Limb (tissue), 2 donors: Measurements from ENCODE around the gene SGMS1.

Experiments used
- DNase-seq, 2 donors: peaks; one replicate each; pipeline ENCODE4 v3.0.0-alpha.2; 2016; ENCODE audit errors: extremely low spot score in 2 of 2

The SGMS1 gene

DNA sequence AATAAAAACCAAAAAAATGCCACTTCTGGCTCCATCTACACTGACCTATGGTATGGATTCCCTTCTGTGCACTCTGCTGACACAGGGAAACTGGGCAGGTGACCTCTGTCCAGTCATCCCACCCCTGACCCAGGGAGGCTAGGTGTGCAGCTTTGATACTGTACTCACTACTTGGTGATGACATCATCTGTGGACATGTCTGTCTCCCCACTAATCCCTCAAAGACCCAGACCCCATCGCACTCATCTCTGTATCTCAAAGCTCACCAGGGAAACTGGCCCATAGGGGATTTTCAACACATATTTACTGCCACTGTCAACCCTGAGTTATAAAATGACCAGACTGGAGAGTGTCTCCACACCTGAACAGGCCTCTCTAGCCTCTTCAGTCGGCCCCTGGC, 10.6 kb downstream of the SGMS1 start:
- DNase-seq = no peak

GRCh38 chr10:50610368-50610767, 13.4 kb downstream of the SGMS1 start:
- peak; percentile 75 to 81 for DNase-seq

GRCh38 chr10:50607356-50607925, 16.3 kb downstream of the SGMS1 start:
- no peak for DNase-seq

GRCh38 chr10:50605951-50606270, 17.8 kb downstream of the SGMS1 start:
- no peak for DNase-seq

GRCh38 chr10:50605269-50605950, 18.3 kb downstream of the SGMS1 start:
- peak in 1 of 2 donors; percentile 35 for DNase-seq

DNA sequence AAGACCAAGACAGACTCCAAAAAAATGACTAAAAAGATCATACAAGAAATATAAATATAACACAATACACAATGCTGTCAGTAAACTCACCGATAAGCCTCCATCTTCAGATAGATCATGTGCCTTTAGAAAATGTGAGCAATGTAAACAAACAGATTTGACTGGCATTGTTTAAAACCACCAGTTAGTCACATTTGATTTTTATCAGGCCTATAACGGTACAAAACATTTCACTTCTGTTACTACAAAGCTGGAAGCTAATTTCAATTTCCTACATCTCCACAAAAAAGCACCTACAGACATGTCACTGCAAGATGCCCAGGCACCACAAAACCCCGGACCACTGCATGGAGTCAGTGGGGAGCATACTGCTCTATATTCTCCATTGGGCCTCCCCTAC, 18.9 kb downstream of the SGMS1 start:
- no peak for DNase-seq

DNA sequence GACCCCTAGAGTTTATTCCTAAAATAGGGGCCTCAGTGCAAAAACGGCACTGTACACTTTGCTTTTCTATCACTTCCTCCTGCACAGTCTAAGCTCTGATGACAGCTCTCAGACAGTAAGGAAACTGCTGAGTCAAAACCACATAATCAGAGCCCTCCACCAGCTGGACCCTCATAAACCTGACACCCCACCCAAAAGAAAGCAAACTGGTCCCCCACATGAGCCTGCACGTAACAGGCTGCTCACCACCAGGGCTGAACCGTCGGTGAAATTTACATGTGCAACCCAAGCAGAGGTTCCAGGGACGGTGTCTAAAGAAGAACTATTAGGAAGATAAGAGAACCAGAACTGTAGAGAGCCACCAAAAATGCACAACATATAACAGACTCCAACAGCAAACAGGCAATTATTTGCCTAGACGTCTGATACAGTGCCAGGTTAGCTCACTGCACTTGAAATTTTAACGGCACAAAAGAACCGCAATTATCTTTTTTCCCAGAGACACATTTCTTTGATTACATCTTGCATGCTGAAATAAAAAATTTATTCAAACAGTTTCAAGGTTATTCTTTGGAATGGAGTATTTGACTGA, 19.6 kb downstream of the SGMS1 start:
- no peak for DNase-seq

- no peak for DNase-seq
Observed at GRCh38 chr10:50603151-50603850, 20.5 kb downstream of the SGMS1 start.

DNA sequence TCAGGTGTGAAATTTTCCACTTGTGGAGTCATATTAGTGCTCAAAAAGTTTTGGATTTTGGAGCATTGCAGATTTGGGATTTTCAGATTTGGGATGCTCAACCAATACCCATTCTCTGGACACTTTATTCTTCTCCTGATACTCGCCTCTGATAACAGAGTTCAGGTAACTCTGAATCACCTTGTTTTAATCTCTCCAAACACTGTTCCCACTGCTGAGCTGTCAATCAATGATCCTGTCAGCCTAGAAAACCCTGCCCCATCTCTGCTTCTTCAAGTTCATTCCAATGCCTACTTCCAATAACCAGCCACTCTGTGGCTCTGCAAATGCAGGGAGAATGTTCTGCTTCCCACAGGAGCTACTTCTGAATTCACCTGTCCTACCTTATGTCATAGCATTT, 21.8 kb downstream of the SGMS1 start:
- no peak for DNase-seq

- no peak for DNase-seq
Observed at GRCh38 chr10:50600831-50601477, 22.8 kb downstream of the SGMS1 start.

DNA sequence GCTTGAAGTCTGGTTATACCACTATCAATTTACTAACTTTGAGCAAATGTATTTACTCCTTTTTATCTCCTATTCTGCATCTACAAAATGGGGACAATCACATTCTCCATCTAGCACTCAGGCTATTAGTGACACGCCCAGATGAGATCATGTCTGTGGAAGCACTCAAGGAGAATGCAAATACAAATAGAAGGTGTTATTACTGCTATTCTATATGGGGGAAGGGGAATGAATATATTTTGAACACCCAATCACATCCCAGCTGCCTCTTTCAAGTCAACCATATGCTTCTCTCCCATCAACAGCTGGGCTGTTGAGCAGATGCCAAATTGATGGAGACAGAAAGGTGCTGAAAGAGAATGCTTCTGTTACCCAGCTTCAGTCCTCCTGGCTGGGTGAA, 23.5 kb downstream of the SGMS1 start:
- DNase-seq = no peak

DNA sequence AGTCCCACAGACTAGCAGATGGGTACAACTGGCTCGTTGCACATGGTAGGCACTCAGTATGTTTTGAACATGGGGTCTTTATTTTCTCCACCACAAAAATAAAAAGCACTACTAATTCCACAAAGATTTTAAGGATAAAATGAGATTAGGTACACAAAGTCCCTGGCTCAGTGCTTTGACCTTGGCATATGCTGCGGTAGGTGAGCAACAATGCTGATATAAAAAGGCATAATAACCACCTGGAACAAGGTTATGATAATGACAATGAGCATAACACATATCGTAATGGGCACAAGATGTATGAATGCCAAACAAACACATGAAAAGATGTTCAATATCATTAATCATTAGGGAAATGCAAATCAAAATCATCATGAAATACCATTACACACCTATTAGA, 26.9 kb downstream of the SGMS1 start:
- no peak for DNase-seq

DNA sequence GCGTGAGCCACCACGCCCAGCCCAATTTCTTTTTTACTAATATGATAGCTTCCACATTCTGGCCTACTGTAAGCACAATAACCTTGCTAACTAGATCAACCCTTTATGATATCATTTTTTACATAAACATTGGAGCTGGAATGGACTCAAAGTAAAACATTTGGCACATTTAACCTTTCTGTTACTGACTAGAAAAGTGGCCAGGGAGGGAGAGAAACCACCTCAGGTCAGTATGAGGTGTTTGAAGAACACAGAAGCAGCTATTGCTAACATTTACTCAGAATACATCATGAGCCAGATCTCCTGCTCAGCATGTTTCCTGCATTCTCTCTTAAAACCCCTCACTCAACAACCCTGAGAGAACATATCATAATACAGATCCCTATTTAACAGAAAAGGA, 27.3 kb downstream of the SGMS1 start:
- DNase-seq = no peak

DNA sequence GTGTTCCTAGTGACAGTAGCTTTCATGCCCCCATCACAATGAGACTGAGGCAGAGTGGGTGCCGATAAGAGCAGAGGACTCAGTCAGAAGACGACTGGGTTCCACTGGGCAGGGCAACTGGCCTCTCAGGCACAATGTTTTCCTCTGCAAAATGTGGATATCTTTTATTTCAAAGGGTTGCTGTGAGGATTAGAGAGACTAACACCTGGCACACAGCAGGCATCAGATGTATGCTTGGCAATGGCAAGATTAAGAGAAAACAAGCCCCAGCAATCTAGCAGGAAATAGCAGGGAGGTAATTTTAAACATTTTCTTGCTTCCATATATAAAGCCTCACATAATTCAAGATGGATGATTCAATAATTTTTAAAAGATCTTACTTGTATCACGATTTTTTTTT, 28.0 kb downstream of the SGMS1 start:
- no peak for DNase-seq

DNA sequence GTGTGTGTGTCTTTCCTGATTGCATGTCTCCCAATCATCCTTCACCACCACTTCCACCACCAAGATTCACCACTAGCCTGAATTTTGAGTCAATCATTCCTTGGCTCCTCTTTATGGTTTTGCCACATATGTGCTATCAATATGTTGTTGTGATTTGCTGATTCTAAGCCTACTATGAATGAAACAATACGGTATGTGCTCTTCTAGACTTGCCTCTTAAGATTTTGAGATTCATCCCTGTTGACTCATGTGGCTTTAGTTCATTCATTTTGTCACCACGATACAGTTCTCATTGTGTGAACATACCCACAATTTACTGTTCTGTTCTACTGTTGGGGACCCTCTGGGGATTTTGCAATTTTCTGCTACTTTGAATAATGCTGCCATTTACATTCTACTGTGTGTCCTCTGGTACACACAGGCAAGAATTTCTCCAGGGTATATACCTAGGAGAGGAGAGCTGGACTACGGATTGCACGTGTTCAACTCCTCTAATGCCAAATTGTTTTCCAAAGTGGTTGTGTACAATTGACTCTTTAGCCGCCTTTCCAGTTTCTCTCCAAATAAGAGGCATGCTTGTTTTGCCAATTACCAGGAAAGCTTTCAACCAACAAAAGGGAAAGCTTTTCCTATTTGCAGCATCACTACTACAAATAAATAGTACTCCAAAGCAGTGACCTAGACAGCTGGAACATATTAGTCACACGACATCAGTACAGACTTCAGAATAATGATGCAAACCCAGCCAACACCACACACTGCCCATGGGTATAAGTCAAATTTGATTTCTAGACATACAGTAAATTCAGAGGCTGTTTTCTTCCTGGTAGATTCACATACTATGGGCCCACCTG, 30.0 kb downstream of the SGMS1 start:
- peak in 1 of 2 donors; percentile 32 for DNase-seq

DNA sequence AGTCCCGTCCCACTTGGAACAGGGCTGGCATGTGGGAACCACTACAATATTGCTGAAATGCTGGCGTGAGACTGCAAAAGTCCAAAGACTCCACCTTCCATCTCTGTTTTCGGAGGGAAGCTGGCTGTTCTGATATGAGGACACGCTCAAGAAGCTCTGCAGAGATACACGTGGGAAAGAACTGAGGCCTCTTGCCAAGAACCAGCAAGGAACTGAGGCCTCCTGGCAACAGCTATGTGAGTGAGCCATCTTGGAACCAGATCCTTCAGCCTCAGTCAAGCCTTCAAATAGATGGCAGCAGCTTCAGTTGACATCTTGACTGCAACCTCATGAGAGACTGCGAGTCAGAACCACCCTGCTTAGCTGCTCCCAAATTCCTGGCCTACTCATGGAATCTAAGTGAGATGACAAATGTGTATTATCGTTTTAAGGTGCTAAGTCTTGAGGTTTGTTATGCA, 30.8 kb downstream of the SGMS1 start:
- DNase-seq = no peak

GRCh38 chr10:50590935-50591334, 32.8 kb downstream of the SGMS1 start:
- DNase-seq = no peak

GRCh38 chr10:50586740-50587088, 37.0 kb downstream of the SGMS1 start:
- DNase-seq = no peak

DNA sequence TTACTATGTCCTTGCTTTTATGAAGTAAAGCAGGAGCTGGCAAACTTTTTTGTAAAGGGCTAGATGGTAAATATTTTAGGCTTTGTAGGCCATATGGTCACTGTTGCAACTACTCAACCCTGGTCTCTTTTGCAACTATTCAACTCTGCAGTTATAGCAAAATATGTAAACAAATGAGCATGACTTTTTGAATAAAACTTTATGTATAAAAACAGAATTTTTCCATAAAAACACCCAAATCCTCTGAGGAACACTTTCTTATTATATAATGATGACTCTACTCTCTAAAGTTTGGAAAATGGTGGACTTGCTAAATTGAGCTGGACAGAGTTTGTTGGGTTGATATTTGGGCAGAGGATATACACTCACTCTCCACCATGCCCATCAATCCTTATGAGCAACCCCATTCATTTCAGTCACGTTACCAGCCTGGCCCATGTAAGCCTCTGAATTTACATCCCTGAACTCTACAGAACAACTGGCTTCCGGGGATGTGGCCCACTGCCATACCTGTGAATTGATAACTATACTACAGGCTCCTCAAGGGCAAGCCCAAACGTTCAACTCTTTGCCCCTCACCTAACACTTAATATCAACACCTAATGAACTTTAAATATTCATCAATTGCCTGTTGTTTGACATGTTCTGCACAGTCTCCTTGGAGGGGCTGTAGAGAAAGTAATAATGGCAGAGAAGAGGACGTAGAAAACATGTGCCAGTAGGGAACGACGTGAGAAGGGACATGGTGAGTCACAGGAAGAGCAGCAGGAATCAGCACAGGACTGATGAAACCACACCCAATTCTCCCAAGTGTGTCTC, 37.6 kb downstream of the SGMS1 start:
- DNase-seq = no peak
